Umbilical cord (tissue), 2 donors: Measurements from ENCODE around the gene UVRAG. TPM values are rescaled to one million over a fixed set of nuclear protein-coding genes. Genes with fewer than 3 reads are reported as not detected.
"Not testable (repeated sequence)": the region's sequence is repeated elsewhere in the genome, so short reads cannot be mapped to it uniquely, and the experiment has no call there.

Experiments
- DNase-seq: peaks from one replicate; pipeline ENCODE4 v3.0.0-alpha.2; 2015; ENCODE audit warnings: low spot score
- total RNA-seq: library from RNA; depleted of rRNA; stranded (reverse); fragments of >200 nt; gene quantifications from one replicate; pipeline ENCODE4 v1.2.3, GENCODE V29; 2014; ENCODE audit warnings: low replicate concordance; ENCODE audit not compliant: insufficient read depth

UVRAG gene
- total RNA-seq, 1 donor from 2014 or later: 20.0 TPM

DNA sequence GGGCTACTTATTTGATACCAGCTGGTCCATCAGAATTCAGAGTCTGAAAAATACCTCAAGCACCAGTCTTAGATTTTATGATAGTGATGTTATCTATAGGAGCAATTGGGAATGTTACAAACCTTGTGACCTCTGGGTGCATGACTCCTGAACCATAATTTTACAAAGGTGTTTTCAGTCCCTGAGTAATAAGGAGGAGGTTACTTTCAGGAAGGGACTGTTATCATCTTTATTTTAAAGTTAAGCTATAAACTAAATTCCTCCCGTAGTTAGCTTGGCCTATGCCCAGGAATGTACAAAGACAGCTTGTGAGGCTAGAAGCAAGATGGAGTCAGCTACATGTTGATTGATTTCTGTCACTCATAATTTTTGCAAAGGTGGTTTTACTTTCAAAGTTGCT is 101.9 kb downstream of the UVRAG start:
- DNase-seq: no peak

DNA sequence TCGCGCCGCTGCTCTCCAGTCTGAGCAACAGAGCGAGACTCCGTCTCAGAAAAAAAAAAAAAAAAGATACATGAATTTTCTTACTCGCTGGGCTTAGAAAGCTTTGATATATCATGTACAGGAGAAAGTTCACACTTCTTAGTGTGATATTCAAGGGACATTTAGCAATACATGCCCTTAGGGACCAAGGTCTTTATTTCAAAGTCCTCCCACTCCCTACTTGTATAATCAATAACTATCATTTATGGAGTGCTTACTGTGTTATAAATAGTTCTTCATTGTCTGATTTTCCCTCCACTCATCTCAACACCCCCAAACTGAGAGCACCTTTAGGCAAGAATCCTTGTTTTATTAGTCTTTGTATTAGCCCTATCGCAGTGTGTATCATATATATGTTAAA is 103.3 kb downstream of the UVRAG start:
- no peak for DNase-seq

- DNase-seq: peak; percentile 47
Measured at GRCh38 chr11:75919525-75919924, 104.5 kb downstream of the UVRAG start.

GRCh38 chr11:75920848-75921247 is 105.8 kb downstream of the UVRAG start:
- DNase-seq: no peak

DNA sequence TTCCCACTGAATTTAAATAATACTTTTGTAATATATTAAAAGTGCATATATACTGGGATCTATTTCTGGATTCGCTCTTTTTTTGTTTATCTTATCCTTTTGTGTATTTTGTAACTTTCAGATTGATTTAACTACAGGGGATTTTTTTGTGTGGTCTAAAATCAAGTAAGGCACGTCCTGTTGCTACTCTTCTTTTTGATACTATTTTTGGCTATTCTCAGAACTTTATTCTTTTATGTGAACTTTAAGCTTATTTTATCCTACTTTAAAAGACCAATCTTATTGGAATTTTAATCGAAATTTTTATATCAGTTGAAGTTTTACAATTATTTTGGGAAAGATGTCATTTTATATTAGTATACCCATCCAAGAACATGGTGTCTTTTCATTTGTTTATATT is 106.8 kb downstream of the UVRAG start:
- no peak for DNase-seq

DNA sequence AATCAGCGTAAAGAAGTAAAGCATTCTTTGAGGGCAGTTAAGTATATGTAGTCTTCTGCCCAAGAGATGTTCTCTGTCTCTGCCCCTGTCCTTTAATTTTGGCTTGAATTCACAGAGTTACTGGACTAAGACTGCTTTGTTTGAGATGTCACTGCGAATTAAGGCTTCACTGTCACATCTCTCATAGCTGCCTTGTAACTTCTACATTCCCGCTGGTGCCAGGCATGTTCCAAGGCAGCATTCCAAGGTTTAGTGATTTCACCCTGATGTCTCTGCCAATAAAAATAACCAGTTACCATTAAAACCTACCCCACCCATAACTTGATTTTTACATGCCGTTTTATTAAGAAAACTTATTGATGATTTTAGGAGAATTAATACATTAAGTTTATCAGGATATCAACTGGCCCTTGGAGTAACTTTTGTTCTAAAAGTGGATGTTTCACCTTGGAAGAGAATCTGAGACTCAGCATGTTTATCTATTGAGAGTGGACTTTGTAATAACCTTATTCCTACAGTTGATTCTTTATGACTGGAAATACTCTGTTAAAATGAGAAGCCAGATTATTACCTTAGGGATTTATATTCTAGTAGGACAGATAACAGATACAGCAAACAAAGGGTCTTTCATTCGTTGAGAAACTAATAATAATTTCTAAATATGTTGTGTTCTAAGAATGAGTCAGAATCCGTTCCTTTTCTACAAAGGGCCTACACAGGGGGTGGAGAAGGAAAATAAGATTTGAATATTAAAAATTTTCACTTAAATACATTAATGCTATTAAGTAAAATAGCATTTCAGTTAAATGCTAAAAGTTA is 110.2 kb downstream of the UVRAG start:
- DNase-seq: peak; percentile 32

- no peak for DNase-seq
Measured at GRCh38 chr11:75925785-75926164, 110.8 kb downstream of the UVRAG start.

GRCh38 chr11:75929706-75930105 is 114.7 kb downstream of the UVRAG start:
- no peak for DNase-seq

DNA sequence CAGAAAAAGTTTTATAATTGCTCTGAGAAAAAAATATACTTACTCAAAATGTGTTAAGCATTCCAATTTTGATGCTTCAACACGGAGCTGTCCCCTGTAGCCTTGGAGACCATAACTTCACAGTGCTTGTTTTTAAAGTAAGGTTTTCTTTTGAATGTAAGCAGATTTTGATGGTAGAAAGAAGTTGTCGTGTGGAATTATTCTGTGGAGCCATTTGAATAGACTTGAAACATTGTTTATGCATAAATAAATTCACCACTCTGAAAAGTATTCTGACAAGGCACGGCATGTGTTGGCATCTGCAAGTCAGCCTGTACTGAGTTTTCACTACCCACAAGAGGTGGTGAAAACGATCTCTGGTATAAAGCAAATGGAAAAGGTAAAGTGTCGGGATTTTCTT is 115.5 kb downstream of the UVRAG start:
- DNase-seq: no peak

- no peak for DNase-seq
Measured at GRCh38 chr11:75931124-75931523, 116.1 kb downstream of the UVRAG start.

- not testable (repeated sequence) for DNase-seq
Measured at GRCh38 chr11:75933736-75934135, 118.7 kb downstream of the UVRAG start.

GRCh38 chr11:75934851-75935250 is 119.8 kb downstream of the UVRAG start:
- DNase-seq: no peak

DNA sequence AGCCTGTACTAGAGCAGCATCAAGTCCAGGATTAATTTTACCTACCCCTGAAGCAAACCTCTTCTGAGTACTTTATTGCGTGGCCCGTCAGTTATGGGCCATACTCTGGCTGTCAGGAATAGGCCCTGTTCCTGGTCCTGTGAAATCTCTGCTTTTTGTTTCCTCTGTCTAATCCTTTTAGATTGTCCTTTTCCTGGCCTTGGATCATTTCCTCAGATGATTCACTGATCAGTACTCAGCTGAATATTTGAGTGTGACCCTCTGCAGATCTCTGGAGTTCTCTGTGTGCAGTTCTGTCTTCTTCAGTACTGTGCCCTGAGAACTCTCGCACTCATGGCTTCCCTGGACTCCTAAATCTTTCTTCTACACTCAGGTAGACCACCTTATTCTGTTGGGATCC is 123.5 kb downstream of the UVRAG start:
- DNase-seq: no peak

DNA sequence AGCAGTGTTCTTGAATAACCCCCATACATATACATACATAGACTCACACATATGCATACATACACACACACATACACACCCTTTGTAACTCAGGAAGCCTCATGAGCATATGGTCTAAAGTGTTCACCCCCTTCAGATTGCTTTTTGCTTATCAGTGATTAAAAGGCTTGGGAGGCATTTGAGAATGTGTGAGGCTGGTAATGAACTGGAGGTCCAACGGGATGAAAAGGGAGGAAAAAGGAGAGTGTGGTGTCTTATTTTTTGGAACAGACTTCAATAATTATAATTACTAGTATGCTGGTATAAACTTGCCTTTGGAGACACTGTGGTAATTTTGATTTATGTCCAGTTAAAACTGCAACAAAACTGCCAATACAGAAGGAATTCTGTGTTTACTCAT is 124.5 kb downstream of the UVRAG start:
- no peak for DNase-seq

- DNase-seq: no peak
Measured at GRCh38 chr11:75939992-75940391, 125.0 kb downstream of the UVRAG start.

- DNase-seq: no peak
Measured at GRCh38 chr11:75940911-75941310, 125.9 kb downstream of the UVRAG start.

- no peak for DNase-seq
Measured at GRCh38 chr11:75944515-75944914, 129.5 kb downstream of the UVRAG start.

- no peak for DNase-seq
Measured at GRCh38 chr11:75945446-75945845, 130.4 kb downstream of the UVRAG start.

DNA sequence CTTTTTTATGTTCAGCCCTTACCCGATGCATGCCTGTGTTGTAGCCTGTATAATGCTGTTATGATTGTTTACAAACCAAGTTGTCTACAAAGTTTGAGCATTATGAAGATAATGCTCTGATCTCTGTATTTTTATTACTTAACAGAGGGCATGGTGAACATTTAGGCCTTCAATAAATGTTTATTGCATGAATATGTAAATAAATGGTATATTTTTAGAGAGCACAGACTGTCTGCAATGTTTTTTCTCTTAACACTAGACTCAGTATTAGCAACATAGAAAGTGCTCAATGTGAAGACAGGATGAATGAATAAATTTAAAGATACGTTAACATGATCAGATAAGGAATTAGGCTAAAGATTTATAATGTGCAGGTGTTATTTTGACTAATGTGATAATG is 130.9 kb downstream of the UVRAG start:
- DNase-seq: no peak

DNA sequence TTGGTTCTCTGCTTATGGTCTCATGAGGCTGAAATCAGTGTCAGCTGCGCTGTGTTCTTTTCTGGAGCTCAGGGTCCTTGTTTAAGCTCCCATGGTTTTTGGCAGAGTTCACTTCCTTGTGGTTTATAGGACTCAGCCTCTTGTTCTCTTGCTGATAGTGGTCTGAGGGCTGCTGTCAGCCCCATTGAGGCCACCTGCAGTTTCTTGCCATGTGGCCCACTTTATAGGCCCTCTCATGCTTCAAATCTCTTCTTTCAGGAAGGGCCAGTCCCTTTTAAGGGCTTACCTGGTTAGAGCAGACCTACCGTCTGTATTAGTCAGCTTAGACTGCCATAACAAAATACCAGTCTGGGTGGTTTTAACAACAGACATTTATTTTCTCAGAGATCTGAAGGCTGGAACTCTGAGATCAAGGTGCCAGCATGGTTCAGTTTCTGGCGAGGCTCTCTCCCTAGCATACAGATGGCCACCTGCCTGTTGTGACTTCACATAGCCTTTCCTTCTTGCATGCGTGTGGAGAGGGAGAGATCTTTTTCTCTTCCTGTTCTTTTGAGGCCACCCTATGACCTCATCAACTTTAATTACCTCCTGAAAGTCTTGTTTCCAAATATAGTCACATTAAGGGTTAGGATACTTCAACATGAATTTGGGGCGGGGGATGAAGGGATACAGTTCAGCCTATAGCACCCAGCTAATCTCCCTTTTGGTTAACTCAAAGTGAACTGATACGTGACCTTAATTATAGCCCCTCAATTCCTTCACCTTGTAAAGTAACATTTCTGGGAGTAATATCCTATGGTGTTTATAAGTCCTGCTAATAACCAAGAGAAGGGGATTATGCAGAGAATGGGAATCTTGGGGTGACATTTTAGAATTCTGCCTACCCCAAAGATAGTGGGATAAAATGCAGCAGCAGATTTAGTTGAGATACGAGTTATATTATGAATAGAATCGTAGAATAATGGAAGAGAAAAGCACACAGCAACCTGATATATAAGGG is 131.8 kb downstream of the UVRAG start:
- DNase-seq: no peak

GRCh38 chr11:75949023-75949672 is 134.1 kb downstream of the UVRAG start:
- DNase-seq: peak; percentile 50

DNA sequence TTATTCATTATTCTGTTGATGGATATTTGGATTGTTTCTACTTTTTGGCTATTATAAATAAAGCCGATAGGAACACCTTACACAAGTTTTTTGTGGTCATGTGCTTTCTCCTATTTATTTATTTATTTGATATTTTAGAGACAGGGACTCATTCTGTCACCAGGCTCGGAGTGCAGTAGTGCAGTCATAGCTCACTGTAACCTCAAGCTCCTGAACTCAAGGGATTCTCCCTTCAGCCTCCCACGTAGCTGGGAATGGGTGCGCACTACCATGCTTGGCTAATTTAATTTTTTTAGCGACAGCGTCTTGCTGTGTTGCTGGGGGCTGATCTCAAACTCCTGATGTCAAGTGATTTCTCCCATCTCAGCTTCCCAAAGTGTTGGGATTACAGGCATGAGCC is 135.1 kb downstream of the UVRAG start:
- DNase-seq: no peak
